HPDE6-E6E7 (cell line): ENCODE measurements around the gene DHX16.
"Not testable (repeated sequence)": the region's sequence is repeated elsewhere in the genome, so short reads cannot be mapped to it uniquely, and the experiment has no call there.

ENCODE experiments used
- DNase-seq: peaks from one replicate; pipeline ENCODE4 v3.0.0; 2011; ENCODE audit warnings: missing footprints; ENCODE audit errors: extremely low spot score

The DHX16 gene

DNA sequence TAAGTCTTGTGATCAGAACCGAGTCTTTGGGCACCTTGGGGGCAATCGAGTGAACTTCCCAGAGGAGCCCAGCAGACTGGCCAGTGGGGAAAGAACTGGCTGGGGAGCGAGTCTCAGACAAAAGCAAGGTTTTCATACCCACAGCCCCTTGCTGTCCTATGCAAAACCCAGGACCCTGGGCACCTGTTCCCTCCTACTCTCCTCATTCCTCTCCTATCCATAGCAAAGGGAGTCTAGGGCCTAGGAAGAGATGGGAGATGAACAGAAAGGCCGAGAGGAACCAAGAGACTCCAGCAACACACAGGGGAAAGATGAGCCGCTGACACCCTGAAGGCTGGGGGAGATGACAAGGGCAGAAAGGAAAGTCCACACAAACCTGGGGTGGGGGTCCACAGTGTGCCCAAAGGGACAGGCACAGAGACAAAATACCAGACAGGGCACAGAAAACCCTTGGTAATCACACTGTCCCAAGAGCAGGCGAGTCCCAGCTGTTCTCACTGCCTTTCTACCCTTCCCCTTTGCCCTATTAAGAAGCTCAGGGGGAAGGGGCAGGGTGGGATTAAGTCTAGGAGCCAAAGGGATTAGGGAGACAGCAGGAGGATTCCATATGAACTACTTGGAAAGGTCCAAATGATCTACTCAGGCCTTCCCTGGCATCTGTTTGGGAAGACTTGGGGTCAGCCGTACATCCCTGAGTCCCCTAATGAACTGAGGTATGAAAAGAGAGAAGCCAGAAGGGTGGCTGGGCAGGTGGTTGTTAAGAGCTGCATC is 7.1 kb upstream of the DHX16 start:
- no peak for DNase-seq

DNA sequence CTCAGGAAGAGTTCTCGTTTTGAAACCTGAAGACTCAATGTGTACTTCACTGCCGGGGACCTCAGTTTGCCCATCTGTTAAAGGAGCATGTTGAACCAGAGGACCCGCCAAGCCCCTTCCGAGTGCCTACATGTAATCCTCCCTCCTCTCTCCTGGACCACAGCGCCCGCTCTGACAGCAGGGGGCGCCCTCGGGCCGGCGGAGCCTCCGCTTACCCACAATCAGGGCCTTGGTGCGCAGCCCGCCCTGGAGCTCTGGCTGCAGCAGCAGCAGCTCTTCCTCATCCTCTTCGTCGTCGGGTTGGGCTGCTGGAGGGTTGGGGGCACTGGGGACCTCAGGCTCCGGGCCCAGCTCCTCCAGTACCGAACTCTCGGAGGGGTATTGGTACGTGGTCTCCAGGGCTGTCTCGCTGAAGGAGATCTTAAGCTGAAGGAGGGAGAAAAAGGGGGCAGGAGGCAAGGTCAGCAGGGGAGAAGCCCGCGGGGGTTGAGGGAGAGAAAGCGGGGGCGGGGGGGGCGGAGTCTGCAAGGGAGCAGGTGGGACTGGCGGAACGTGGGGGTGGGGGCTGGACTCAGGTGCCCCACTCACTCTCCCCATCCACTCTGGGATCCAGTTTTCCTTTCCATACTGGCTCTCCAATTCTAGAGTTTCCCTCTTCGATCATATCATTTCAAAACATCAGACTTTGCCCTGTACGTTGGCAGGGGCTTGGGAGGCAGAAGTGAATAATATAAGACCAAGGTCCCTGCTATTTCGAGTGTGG is 6.3 kb upstream of the DHX16 start:
- DNase-seq: no peak

DNA sequence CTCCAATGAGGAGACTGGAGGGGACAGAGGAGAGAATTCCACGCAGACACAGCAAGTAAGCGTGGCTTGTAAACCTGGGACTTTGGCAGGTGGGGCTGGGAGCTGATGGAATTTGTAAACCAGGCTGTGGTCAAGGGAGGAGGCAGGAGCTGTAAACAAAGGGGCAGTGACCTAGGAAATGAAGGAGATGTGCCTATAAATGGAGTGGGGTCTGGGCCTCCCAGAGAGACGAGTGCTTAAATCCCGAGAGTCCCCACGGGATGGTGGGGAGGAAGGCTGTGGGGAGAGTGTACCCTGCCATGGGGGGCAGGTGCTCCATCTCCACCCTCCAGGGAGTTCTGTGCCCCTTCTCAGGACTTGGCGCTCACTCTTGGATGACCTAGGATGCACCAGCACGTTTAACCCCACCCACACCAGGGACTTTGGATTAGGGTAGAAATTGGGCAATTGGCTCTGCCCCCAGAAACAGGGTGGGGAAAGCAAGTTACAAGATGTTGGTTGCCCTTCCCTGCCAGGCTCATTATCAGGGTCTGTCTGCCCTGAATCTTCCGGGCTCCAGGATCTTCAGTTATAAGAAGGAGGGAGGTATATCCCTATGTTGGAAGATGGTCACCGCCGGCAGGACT is 4.0 kb upstream of the DHX16 start:
- DNase-seq: no peak

DNA sequence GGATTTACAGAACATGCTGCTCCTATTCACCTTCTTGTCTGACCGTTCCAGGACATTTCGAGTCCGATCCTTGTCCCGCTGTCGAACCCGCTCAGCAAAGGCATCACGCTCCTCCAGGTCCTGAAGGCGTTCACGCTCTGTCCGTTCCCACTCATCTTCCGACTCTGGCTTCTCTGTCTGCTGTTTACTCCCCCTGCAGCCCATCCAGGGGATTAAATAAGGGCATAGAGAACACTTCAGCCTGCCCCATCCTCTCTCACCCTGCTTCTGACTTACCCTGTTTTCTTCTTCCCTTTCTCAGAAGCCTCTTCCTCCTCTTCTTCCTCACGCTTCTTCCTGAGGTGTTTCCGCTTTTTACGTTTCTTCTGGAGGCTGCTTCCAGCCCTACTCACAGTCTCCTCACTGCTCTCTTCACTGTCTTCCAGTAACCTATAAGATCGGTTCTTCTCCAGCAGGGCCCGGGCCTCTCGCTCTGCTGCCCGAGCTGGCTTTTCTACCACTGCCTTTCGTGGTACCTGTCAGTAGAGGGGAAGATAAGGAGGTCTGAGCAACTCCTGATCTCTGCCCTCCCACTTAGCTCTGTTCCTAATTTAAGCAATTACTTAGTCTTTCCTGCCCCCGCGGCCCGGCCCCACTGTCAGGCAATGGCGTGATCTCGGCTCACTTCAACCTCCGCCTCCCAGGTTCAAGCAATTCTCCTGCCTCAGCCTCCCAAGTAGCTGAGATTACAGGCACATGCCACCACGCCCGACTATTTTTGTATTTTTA is 1.9 kb downstream of the DHX16 start:
- DNase-seq: no peak

DNA sequence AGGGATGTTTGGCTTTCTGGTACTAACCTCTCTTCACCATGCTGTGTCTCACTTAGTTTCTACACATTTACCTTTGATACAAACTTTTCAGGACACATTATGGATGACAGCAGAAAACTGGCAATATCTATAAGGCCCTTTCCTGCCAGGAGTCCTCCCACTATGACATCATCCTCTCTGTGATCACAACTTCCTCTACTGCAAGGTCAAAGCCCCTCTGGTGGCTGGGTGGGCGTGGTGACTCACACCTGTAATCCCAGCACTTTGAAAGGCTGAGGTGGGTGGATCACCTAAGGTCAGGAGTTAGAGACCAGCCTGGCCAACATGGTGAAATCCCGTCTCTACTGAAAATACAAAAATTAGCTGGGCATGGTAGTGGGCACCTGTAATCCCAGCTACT is 6.5 kb downstream of the DHX16 start:
- DNase-seq: not testable (repeated sequence)

DNA sequence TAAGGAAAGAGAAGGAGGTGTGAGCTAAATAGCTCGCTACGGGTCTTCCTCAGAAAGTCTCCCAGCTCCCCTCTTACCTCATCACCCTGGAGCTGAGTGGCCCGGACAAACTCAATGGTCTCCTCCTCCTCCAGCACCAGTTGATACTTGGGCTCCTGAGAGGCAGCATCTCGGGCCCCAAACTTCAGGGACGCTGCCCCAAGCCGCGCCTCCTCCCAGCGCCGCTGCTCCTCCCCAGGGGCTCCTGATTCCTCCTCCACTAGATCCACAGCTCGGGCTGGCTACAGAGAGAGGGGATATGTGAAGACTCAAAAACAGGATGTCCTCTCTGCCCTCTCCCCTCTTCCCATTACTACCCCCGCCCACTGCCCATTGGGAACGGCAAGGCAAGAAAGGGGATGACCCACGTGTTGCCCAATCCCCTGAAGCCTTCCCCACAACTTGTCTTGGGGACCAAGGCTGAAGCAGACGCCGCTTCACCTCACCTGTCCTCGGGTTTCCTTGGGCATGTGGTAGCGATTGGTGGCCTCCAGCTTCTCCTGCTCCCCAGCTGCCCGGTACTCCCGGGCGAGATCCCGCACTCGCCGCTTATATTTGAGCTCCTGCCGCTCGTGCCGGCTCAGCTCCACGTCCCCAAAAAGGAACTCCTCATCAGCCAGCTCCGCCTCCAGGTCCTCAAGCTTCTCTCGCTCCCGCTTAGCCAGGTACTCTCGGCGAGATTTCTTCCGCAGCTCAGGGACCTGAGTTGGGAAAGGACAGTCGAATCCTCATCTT is 7.6 kb downstream of the DHX16 start:
- no peak for DNase-seq

DNA sequence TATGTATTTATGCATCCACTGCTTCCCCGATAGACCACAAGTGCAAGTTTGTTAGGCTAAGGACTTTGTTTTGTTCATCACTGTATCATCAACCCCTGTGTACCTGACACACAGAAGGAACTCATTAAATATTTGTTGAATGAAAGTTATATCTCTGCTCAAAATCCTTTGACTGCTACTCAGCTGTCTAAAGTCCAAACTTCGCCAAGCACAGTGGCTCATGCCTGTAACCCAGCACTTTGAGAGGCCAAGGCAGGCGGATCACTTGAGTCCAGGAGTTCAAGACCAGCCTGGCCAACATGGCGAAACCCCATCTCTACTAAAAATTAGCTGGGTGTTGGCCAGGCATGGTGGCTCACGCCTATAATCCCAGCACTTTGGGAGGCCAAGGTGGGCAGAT is 14.9 kb downstream of the DHX16 start:
- not testable (repeated sequence) for DNase-seq

DNA sequence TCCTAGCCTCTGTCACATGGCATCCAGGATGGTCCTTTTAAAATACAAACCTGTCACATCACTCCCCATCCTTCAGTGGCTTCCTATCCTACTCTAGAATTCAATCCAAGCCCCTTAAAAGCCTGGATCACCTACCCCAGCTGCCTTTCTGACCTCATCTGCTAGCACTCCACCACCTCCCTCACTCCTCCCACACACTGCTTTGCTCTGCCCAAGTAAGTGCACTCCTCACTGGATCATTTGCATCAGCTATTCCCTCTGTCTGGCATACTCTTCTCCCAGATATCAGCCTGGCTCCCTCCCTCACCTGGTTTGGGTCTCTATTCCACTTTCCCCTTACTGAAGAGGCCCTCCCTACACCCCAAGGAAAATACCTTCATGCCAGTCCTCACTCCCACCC is 15.4 kb downstream of the DHX16 start:
- no peak for DNase-seq

DNA sequence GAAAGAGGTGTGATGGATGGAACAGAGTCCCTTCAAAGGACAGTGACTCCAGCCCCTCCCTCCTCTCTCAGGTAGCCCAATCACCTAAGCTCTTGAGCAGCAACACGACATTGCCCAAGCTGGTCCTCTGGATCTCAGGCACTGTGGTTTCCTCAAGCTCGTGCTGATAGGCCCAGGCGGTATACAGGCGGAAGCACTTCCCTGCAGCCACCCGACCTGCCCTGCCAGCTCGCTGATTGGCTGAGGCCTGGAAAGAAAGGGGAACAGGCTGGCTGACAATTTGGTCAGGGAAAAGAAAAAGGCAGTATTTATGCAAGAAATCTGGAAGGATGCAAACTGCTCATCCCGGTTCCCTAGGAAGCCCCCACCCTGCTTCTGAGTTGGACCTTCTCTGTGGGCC is 16.3 kb downstream of the DHX16 start:
- no peak for DNase-seq

DNA sequence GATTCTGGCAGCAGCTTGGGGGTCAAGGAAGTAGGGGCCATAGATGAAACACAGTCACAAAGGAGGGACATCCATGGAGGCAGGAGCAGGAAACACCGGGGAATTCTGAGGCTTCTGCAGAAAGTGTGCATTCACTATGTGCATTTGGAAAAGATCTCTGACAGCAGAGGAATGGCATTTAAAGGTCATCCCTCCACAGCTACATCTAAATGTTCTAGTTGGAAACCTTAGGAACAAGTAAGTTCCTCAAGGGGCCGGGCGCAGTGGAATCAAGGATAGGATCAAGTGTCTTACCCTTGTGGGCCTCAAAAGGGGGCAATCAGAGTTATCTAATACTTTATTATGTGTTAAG is 17.1 kb downstream of the DHX16 start:
- no peak for DNase-seq

DNA sequence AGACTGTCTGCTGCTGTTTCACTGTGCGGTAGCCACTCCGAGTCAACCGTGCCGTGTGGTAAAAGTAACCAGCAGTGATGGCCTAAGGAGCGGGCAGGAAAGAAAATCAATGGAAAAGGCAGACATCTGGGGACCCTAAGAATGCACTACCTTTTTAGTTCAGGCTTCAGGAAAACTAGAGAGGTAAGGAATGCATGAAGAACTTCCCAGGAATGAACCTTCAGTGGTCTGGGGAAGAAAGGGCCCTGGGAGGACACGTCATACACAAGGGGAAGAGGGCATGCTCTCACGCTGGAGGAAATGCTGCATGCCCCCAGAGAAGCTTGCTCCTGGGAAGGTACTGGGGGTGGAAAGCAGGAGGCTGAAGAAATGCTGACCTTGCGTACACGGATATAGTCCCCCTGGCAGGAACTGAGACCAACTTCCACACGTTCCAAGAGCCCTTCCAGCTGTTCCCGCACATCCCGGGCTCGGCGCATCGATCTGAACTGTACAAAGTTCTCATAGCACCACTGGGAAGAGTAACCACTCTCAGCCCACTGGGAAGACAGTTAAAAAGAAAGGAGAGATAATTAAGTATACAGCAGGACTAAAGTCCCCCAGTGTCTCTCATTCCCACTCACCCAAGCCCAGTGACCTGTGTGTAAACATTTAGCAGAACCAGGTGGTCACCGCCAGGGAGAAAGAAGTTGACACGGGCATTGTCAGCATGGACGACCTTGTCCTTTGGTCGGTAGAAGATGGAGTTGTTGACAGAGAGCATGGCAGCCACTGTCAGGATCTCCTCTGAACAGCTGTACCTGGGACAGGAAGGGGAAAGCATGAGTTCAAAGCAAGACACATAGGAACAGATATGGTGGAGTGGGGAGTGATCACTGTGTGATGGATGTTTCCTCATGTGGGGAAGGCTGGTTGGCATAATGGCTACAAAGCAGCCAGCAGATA is 17.7 kb downstream of the DHX16 start:
- DNase-seq: no peak

DNA sequence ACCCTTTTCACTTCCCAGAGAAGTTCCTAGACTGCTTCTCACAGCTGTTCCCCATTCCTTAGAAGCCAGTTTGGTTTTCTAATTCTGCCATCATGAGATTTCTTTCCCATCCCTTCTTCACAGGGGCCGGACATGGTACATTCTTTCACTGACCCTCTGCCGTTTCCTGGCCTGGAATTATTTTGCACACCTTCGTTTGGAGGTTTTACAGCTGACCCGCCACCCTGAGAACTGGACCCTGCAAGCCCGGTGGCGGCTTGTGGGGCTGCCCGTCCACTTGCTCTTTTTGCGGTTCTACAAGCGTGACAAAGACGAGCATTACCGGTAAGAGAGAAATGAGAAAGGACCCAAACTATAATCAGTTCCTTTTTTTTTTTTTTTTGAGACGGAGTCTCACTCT is 21.7 kb downstream of the DHX16 start:
- no peak for DNase-seq

DNA sequence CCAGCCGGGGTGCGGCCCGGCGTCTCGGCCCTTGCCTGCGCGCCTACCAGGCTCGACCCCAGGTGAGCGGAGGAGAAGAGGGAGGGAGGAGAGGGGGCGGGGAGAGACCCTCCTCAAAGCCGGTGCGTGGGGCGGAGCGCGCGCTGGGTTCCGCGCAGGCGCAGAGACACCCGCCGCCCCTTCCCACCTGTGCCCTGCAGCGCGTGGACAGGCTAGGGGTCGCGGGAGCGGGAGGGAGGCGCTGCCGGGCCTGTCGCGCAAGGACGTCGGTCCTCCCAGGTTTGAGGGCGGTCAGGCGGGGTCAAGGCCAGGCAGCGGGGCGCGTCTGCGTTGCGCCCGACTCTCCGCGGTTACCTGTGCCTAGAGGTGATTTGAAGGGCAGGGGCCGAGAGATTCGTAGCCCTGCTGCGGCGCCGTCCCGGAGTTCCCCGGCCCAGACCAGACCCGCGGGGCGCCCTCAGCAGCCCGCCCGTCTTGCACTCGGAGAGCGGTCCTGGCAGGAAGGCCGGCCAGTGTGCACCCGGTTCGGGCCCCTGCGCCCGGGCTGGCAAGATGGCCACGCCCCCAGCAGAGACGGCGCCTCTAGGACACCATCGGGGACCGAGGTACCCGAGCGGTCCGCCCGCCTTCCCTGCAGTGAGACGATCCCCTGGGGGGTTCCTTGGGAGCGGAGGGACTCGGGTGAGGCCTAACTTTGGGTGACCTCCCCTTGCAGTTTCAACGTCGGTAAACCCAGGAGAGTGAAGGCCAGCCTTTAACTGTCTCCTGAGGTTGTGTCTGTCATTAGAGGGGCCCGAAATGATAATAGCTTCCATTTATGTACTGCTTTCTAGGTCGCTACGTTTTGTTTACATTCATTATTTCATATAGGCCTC is 25.3 kb downstream of the DHX16 start:
- DNase-seq: peak; percentile 48

DNA sequence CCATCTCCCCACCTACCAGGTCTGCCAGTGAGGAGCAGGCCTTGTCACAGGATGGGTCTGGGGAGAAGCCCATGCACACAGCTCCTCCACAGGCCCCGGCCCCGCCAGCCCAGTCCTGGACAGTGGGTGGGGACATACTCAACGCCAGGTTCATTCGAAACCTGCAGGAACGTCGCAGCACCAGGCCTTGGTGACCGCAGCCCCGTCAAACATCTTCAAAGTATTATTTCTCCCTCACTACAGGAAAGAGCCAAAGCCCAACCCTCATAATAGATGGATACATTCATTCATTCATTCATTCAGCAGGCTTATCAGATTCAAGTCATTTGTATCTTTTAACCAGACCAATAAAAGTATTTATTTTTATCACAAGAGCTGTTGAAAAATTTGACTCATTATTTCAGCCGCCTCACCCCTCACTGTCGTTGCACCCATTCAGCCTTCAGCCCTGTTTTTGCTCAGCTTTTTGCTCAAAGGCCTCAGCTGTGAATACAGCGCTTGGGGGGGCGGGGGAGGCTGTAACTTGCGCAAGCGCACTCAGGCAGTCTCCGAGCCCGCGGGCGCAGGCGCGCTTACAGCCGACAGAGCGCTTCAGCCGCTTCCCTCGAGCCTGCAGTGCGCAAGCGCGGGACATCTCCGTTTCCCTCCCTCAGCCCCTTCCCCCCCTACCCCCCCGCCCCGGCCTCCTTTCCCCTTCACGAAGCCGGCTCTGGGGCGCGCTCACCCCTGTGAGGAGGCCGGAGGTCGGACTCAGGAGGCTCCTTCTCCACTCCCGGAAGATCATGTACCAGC is 26.2 kb downstream of the DHX16 start, which contains the start of gene C6orf136:
TSS of gene C6orf136 (plus strand) at position 684 of the 792 bp plus-strand sequence. CDS start at position 783, 99 bp downstream.
- peak; percentile 95 for DNase-seq

DNA sequence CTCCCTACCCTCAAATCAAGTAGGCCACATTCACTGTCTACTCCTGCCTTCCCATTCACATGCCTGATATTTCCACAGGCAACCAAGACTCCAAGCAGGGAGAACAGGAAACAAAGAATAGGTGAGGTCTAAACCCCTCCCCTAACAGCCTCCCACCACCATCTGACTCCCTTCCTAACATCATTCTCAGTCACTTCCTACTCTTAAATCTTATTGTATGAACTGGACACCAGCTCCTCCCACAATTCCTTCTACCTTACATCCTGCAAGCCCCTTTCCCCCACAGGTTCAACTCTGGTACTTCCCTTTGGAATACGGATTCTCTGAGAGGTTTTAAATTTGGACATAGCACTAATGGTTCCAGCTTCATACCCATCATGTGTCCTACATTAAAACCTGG is 26.8 kb downstream of the DHX16 start:
- DNase-seq: no peak

DNA sequence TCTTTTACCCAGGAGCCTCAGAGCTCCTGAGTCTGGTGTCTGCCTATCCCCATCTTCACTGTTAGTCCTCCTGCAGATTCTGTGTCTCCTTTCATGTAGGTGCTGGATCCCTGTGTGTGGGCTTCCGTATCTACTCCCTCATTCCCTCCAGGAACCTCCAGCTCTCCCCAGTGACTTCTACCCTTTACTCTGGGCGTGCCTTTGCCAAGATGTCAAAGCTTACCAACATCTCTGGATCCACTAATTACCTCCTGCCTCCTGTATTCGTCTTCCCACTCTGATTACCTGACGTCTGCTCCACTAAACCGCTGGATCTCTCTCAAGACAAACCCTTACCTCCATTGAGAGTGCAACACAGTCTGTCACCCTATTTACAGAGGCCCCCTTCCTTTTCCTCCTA is 28.0 kb downstream of the DHX16 start:
- no peak for DNase-seq

DNA sequence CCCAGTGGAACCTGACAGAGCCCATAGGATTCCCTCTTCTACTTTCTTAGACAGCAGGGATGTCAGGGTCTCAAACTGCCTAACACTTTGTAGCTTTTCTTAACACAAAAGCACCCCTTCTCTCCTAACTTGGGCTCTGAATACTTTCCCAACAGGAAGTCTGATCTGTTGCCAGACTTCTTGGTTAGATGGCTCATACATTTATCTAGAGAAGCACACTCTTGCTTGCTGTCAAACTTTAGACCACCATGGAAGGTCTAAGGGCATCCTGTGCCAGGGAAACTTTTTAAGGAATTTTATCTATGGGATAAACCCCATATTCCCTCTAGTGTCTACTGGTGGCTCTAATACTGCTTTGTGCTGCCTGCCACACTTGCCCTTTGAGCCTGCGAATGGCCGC is 29.1 kb downstream of the DHX16 start:
- no peak for DNase-seq

DNA sequence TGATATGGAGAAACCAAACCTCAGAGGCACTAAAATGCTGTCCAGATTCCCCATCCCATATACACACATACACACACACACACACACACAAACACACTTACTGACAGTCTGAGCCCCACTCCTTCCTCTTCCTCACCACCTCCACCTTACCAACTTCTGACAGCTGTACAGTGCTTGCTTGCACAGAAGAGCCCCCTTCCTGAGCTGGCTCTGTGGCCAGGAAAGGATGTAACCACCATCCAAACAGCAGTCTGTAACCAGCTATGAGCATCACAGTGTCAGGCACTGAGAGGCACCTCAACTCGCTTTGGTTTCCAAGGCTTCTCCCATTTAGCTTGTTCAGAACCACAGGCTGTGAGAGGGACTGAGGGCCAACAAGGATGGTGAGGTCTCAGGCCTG is 31.8 kb downstream of the DHX16 start:
- no peak for DNase-seq
